B cell (primary cell): ENCODE measurements around the gene DDR2. TPM values are rescaled to one million over a fixed set of nuclear protein-coding genes. Genes with fewer than 3 reads are reported as not detected.

ENCODE experiments used
- ATAC-seq: fragments of 200-7000 bp; cut with Tn5 transposase; one replicate; pipeline ENCODE4 v1.10.0; 2021; ENCODE audit warnings: low read depth, mild to moderate bottlenecking, moderate number of reproducible peaks, moderate library complexity
- CTCF ChIA-PET: fragments of 350-600 bp; sonication (Branson Sonifier 250); formaldehyde crosslinking; loops from one replicate; lab custom pipeline; 2021; ENCODE audit warnings: antibody characterized with exemption, inconsistent platforms; lab: Charles Lee
- POLR2A ChIA-PET: fragments of 350-600 bp; sonication (Branson Sonifier 250); formaldehyde crosslinking; loops from one replicate; lab custom pipeline; 2021; ENCODE audit warnings: antibody characterized with exemption; lab: Charles Lee
- DNase-seq: peaks from one replicate; pipeline ENCODE4 v3.0.0; 2013
- H2AFZ ChIP-seq: 2 replicates; pipeline ENCODE4 v1.6.1; 2012; ENCODE audit warnings: mild to moderate bottlenecking, low read depth, low read length; ENCODE audit not compliant: insufficient read depth, poor library complexity, severe bottlenecking
- H3K27ac ChIP-seq, 2 donors: 1 replicate in 1 of 2; 2 replicates in 1 of 2; pipeline ENCODE4 v1.5.1; 2012 to 2013; ENCODE audit warnings: low read length in 2 of 2, mild to moderate bottlenecking in 2 of 2, moderate library complexity in 1 of 2
- H3K27me3 ChIP-seq, 4 experiments: fragments of 200-600 bp in 1 of 4; sonication (generic) in 1 of 4; replicated peaks in 1 of 4; 1 replicate in 2 of 4; 2 replicates in 2 of 4; pipeline versions ENCODE4 v1.6.1 to v1.7.0; 2013 to 2016; ENCODE audit warnings: low read length in 3 of 4, mild to moderate bottlenecking in 2 of 4, mixed read lengths in 1 of 4, moderate library complexity in 1 of 4; ENCODE audit not compliant: insufficient read depth in 4 of 4, control insufficient read depth in 3 of 4; ENCODE audit errors: control extremely low read depth in 1 of 4
- H3K36me3 ChIP-seq, 2 experiments: replicated peaks in 1 of 2; 1 replicate in 1 of 2; 2 replicates in 1 of 2; pipeline versions ENCODE4 v1.6.1 to v1.7.1; 2013; ENCODE audit warnings: low read length in 1 of 2; ENCODE audit not compliant: insufficient read depth in 2 of 2, control insufficient read depth in 1 of 2; ENCODE audit errors: control extremely low read depth in 1 of 2, extremely low read depth in 1 of 2
- H3K4me1 ChIP-seq, 2 donors: fragments of 200-600 bp in 1 of 2; sonication (generic) in 1 of 2; 1 replicate in 1 of 2; 2 replicates in 1 of 2; pipeline versions ENCODE4 v1.5.1 to v1.6.1; 2013 to 2017; ENCODE audit warnings: low read length in 2 of 2; ENCODE audit not compliant: control insufficient read depth in 2 of 2, insufficient read depth in 2 of 2
- H3K4me2 ChIP-seq: replicated peaks from 2 replicates; pipeline ENCODE3; 2012; ENCODE audit warnings: mild to moderate bottlenecking, low read depth, low read length; ENCODE audit not compliant: poor library complexity, severe bottlenecking
- H3K4me3 ChIP-seq, 5 experiments: fragments of 200-600 bp in 1 of 5; sonication (generic) in 1 of 5; 1 replicate in 3 of 5; 2 replicates in 2 of 5; pipeline versions ENCODE4 v1.5.1 to v1.7.0; 2011 to 2016; ENCODE audit warnings: low read length in 4 of 5, mild to moderate bottlenecking in 4 of 5, low read depth in 2 of 5, control low read depth in 1 of 5, moderate library complexity in 1 of 5; ENCODE audit not compliant: insufficient read depth in 1 of 5; ENCODE audit errors: control extremely low read depth in 1 of 5, extremely low read depth in 1 of 5
- H3K79me2 ChIP-seq: fragments of 200-600 bp; sonication (generic); one replicate; pipeline ENCODE4 v1.6.0; 2016; ENCODE audit warnings: low read length; ENCODE audit not compliant: control insufficient read depth, insufficient read depth
- H3K9ac ChIP-seq: fragments of 200-600 bp; sonication (generic); 2 replicates; pipeline ENCODE4 v1.6.1; 2017; ENCODE audit warnings: mild to moderate bottlenecking, low read length, moderate library complexity
- H3K9me3 ChIP-seq, 3 donors: one replicate each; pipeline versions ENCODE4 v1.6.1 to v1.7.1; 2013; ENCODE audit warnings: low read length in 2 of 3; ENCODE audit not compliant: control insufficient read depth in 2 of 3, insufficient read depth in 1 of 3; ENCODE audit errors: control extremely low read depth in 1 of 3
- H4K20me1 ChIP-seq: 2 replicates; pipeline ENCODE4 v1.6.0; 2012; ENCODE audit warnings: mild to moderate bottlenecking, low read length; ENCODE audit not compliant: insufficient read depth, control insufficient read depth, poor library complexity, severe bottlenecking
- H3K27ac Mint-ChIP-seq: one replicate; pipeline ENCODE4 v1.8.0; 2021; ENCODE audit warnings: mixed read lengths
- H3K27me3 Mint-ChIP-seq: one replicate; pipeline ENCODE4 v1.8.0; 2021; ENCODE audit warnings: mixed read lengths
- H3K4me1 Mint-ChIP-seq: one replicate; pipeline ENCODE4 v1.8.0; 2021; ENCODE audit warnings: mixed read lengths
- H3K4me3 Mint-ChIP-seq: one replicate; pipeline ENCODE4 v1.8.0; 2021; ENCODE audit warnings: mixed read lengths
- H3K9me3 Mint-ChIP-seq: one replicate; pipeline ENCODE4 v1.8.0; 2022; ENCODE audit warnings: mixed read lengths; ENCODE audit not compliant: insufficient read depth
- CTCF ChIP-seq: fragments of 200-600 bp; IDR thresholded peaks from one replicate; pipeline ENCODE4 v1.8.0; 2022; ENCODE audit warnings: antibody characterized with exemption, mild to moderate bottlenecking
- EZH2 ChIP-seq: IDR thresholded peaks from 2 replicates; pipeline ENCODE4 v1.6.1; 2012; ENCODE audit warnings: borderline replicate concordance, low read depth, mild to moderate bottlenecking, moderate library complexity, low read length; ENCODE audit not compliant: insufficient read depth, poor library complexity, severe bottlenecking
- WGBS: methylation state at CpG from one replicate; pipeline ENCODE4 v1.1.5; 2013; ENCODE audit warnings: missing lambda C conversion rate; ENCODE audit not compliant: insufficient coverage; 5-methylcytosine and 5-hydroxymethylcytosine counted together
- intact Hi-C: fragments of 100-400 bp; cut with micrococcal nuclease; formaldehyde crosslinking; loops from one replicate; pipeline ENCODE4 v1.10.0; 2022
- polyA plus RNA-seq: library from polyadenylated mRNA; depleted of rRNA; stranded (reverse); fragments of >200 nt; gene quantifications from 2 replicates; pipeline ENCODE4 v1.2.3, GENCODE V29; 2012
- total RNA-seq, 2 donors: library from RNA; stranded (reverse); fragments of 120-200 nt in 1 of 2; gene quantifications; 1 replicate in 1 of 2; 2 replicates in 1 of 2; pipeline versions ENCODE4 v1.2.3 to v1.2.4, GENCODE V29; 2013 to 2022

The DDR2 gene
- total and polyA plus RNA-seq, 2 donors (not counting 1 experiment from before 2014, with no cell fraction given): 0.12 to 0.24 TPM

DNA sequence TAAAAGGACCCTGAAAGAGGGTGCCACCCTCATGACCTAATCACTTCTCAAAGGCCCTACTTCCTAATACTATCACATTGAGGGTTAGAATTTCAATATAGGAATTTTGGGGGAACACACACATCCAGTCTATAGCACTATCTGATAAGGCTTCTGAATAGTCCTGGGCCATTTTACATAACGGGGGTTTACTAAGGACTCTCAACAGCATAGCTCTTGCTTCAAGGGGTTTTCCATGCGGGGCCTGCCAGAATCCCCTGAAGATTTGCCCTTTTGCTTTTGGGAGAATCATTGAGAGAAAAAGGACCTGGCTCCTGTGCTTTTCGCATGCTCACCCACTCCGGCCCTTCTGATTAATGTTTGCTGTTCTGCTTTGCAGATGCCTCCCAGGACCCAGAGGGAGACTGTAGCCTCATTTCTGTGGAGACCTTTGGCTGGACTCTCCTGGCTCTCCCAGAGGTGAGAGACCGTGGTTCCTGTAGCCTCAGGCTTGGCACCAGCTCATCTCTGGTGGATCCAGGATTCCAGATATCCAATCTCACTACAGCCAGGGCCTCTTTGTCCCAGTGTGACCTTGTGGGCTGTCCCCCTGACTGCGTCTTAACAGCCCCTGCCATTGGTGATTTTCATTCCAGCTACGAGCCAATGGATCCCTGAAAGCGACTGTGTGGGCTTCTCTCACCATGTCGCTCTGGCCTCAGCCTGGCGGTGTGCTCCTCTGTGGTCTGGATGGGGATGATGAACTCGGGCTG lies 72.6 kb downstream of the DDR2 start:
- ATAC-seq (no peak), DNase-seq (no peak)
- H3K36me3 ChIP-seq: no peaks in the 10 kb centered on the region
- H3K27ac ChIP-seq: no peak overlapping the region
- no peak overlapping the region for H3K9ac ChIP-seq
- no peaks in the 10 kb centered on the region for H4K20me1 ChIP-seq
- intact Hi-C loops: no loop called here
- H3K9me3 ChIP-seq: no peaks in the 10 kb centered on the region
- Mint-ChIP-seq H3K4me3 (no peak overlapping the region), H3K4me1 (no peaks in the 10 kb centered on the region), H3K9me3 (no peaks in the 10 kb centered on the region), H3K27me3 (no peaks in the 10 kb centered on the region), H3K27ac (no peak overlapping the region)
- TF ChIP-seq CTCF (no peak), EZH2 (no peak)
- WGBS: 92% methylated on average over 10 of the region's 11 CpGs
- H3K4me3 ChIP-seq: no peak overlapping the region
- H3K79me2 ChIP-seq: no peaks in the 10 kb centered on the region
- POLR2A ChIA-PET: no interaction called here
- no peaks in the 10 kb centered on the region for H3K4me1 ChIP-seq
- no peak overlapping the region for H2AFZ ChIP-seq
- CTCF ChIA-PET: no interaction called here
- H3K27me3 ChIP-seq: no peaks in the 10 kb centered on the region
- no peak overlapping the region for H3K4me2 ChIP-seq

- H3K4me1 ChIP-seq: no peaks in the 10 kb centered on the region
- H3K4me3 ChIP-seq: no peak overlapping the region
- H3K27ac Mint-ChIP-seq: no peak overlapping the region
- no peak for ATAC-seq
- no peaks in the 10 kb centered on the region for H3K9me3 Mint-ChIP-seq
- intact Hi-C loops: no loop called here
- no peaks in the 10 kb centered on the region for H3K27me3 Mint-ChIP-seq
- no peak overlapping the region for H3K27ac ChIP-seq
- H3K4me1 Mint-ChIP-seq: no peaks in the 10 kb centered on the region
- H3K9me3 ChIP-seq: no peaks in the 10 kb centered on the region
- no peak overlapping the region for H3K4me3 Mint-ChIP-seq
- H3K27me3 ChIP-seq: no peaks in the 10 kb centered on the region
- H3K4me2 ChIP-seq: no peak overlapping the region
- ChIA-PET POLR2A (no interaction called here), CTCF (no interaction called here)
- H3K9ac ChIP-seq: no peak overlapping the region
- TF ChIP-seq CTCF (no peak), EZH2 (no peak)
- no peak overlapping the region for H2AFZ ChIP-seq
- WGBS: 0% methylated on average over 1 of the region's 2 CpGs
- H4K20me1 ChIP-seq: no peaks in the 10 kb centered on the region
- no peaks in the 10 kb centered on the region for H3K79me2 ChIP-seq
- no peak for DNase-seq
- no peaks in the 10 kb centered on the region for H3K36me3 ChIP-seq
Measured at GRCh38 chr1:162706003-162706402, 73.7 kb downstream of the DDR2 start.
